ENCODE data around the gene NGRN.

DNA sequence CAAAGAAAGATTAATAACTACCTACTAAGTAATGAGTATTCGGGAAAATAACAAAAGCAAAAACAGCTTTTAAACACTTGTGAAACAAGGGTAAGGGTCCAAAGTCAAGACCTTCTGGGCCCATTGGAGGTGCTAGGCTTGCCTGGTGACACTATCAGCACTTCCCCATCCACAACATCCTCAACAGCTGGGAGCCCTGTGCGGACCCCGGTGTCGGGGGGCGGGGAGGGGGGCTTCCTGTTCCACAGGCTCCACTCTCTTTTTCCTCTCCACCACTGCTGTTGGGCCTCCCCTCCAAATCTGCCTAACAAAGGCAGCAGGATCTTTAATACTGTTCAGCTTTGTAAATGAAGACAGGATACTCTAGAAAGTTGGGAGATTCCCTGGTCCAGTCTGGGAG, 21.6 kb downstream of the NGRN start:
- TF ChIP-seq EP300 (IDR thresholded peaks at IDR 0.05; ENCODE audit: borderline replicate concordance) (no peak), TAF1 (IDR thresholded peaks at IDR 0.05; ENCODE audit: low read depth) (no peak), RAD21 (IDR thresholded peaks at IDR 0.05; ENCODE audit: low read depth) (no peak), TEAD4 (IDR thresholded peaks at IDR 0.05) (no peak)
